PC-3 (cell line): ENCODE measurements around the gene ZC3H14. TPM values are rescaled to one million over a fixed set of nuclear protein-coding genes. Genes with fewer than 3 reads are reported as not detected.
A peak's percentile ranks its signal among the peaks of the same experiment; 100 is the strongest.

ENCODE experiments used
- ATAC-seq: fragments of 200-7000 bp; cut with Tn5 transposase; 2 replicates; pipeline ENCODE4 v1.9.1; 2020; ENCODE audit warnings: mild to moderate bottlenecking, moderate library complexity
- BruUV-seq: library from RNA; stranded (reverse); fragments of 400-500 nt; replicated peaks from 2 replicates; lab custom pipeline; 2021; lab: Mats Ljungman, UMichigan
- CTCF ChIA-PET: fragments of 300-600 bp; sonication (Branson Sonifier 250); formaldehyde crosslinking; loops from one replicate; lab custom pipeline; 2022; ENCODE audit warnings: antibody characterized with exemption; lab: Charles Lee
- POLR2A ChIA-PET: fragments of 300-600 bp; sonication (Branson Sonifier 250); formaldehyde crosslinking; loops from one replicate; lab custom pipeline; 2022; ENCODE audit warnings: antibody characterized with exemption; ENCODE audit not compliant: unreplicated experiment; lab: Charles Lee
- DNase-seq: peaks from one replicate; pipeline ENCODE4 v3.0.0-alpha.2; 2015
- H2AFZ ChIP-seq: fragments of 300-600 bp; sonication (generic); 2 replicates; pipeline ENCODE4 v1.6.0; 2016; ENCODE audit warnings: antibody characterized with exemption, low read length
- H3F3A ChIP-seq: fragments of 300-600 bp; sonication (generic); one replicate; pipeline ENCODE4 v1.6.0; 2017; ENCODE audit warnings: antibody characterized with exemption, low read length, control low read depth, mild to moderate bottlenecking; ENCODE audit not compliant: unreplicated experiment
- H3K27ac ChIP-seq: fragments of 300-600 bp; sonication (generic); 2 replicates; pipeline ENCODE4 v1.5.1; 2016; ENCODE audit warnings: mild to moderate bottlenecking, low read length
- H3K27me3 ChIP-seq: fragments of 300-600 bp; sonication (generic); 2 replicates; pipeline ENCODE4 v1.6.1; 2016; ENCODE audit warnings: low read length, mixed read lengths
- H3K36me3 ChIP-seq: fragments of 300-600 bp; sonication (generic); 2 replicates; pipeline ENCODE4 v1.6.1; 2016; ENCODE audit warnings: low read depth, mixed run types, low read length, mixed read lengths
- H3K4me1 ChIP-seq: fragments of 300-600 bp; sonication (generic); 2 replicates; pipeline ENCODE4 v1.5.1; 2016; ENCODE audit warnings: low read length; ENCODE audit not compliant: insufficient read depth
- H3K4me2 ChIP-seq: fragments of 300-600 bp; sonication (generic); 2 replicates; pipeline ENCODE4 v1.6.0; 2016; ENCODE audit warnings: low read length
- H3K4me3 ChIP-seq: fragments of 300-600 bp; sonication (generic); 2 replicates; pipeline ENCODE4 v1.5.1; 2016; ENCODE audit warnings: mild to moderate bottlenecking, low read length, mixed read lengths
- H3K79me2 ChIP-seq: fragments of 300-600 bp; sonication (generic); 2 replicates; pipeline ENCODE4 v1.6.1; 2017; ENCODE audit warnings: low read length, mixed read lengths
- H3K9ac ChIP-seq: fragments of 300-600 bp; sonication (generic); 2 replicates; pipeline ENCODE4 v1.6.0; 2016; ENCODE audit warnings: mild to moderate bottlenecking, low read length
- H3K9me2 ChIP-seq: fragments of 300-600 bp; sonication (generic); replicated peaks from 2 replicates; pipeline ENCODE4 v1.6.1; 2016; ENCODE audit warnings: mixed run types, low read length, mixed read lengths
- H3K9me3 ChIP-seq: fragments of 300-600 bp; sonication (generic); 2 replicates; pipeline ENCODE4 v1.6.1; 2016; ENCODE audit warnings: low read length, mixed read lengths
- H4K20me1 ChIP-seq: fragments of 300-600 bp; sonication (generic); 2 replicates; pipeline ENCODE4 v1.6.1; 2016; ENCODE audit warnings: low read length, mixed read lengths
- CTCF ChIP-seq: fragments of 300-600 bp; sonication (generic); conservative IDR thresholded peaks from 2 replicates; pipeline ENCODE4 v1.5.1; 2017; ENCODE audit warnings: antibody characterized with exemption, low read depth, mild to moderate bottlenecking, low read length
- EZH2 ChIP-seq: fragments of 300-600 bp; sonication (generic); IDR thresholded peaks from one replicate; pipeline ENCODE4 v1.6.1; 2017; ENCODE audit warnings: antibody characterized with exemption, mild to moderate bottlenecking, low read length; ENCODE audit not compliant: unreplicated experiment
- EZH2phosphoT487 ChIP-seq: fragments of 300-600 bp; sonication (generic); IDR thresholded peaks from 2 replicates; pipeline ENCODE4 v1.6.1; 2018; ENCODE audit warnings: mild to moderate bottlenecking, antibody characterized with exemption, low read length, borderline replicate concordance
- intact Hi-C: fragments of 100-400 bp; cut with micrococcal nuclease; formaldehyde crosslinking; loops from 2 replicates; pipeline ENCODE4 v1.9.0; 2023
- total RNA-seq: library from RNA; depleted of rRNA; stranded (reverse); fragments of >200 nt; gene quantifications from 2 replicates; pipeline ENCODE4 v1.2.3, GENCODE V29; 2014

Gene ZC3H14
- total RNA-seq, 1 experiment from 2014 or later = 58.2 TPM

DNA sequence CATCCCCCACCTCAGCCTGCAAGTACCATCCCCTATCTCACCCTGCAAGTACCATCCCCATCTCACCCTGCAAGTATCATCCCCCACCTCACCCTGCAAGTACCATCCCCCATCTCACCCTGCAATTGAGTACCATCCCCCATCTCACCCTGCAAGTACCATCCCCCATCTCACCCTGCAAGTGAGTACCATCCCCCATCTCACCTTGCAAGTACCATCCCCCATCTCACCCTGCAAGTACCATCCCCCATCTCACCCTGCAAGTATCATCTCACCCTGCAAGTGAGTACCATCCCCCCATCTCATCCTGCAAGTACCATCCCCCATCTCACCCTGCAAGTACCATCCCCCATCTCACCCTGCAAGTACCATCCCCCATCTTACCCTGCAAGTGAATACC lies 45.0 kb downstream of the ZC3H14 start:
- no peak overlapping the region for H3K4me2 ChIP-seq
- ATAC-seq = no peak

DNA sequence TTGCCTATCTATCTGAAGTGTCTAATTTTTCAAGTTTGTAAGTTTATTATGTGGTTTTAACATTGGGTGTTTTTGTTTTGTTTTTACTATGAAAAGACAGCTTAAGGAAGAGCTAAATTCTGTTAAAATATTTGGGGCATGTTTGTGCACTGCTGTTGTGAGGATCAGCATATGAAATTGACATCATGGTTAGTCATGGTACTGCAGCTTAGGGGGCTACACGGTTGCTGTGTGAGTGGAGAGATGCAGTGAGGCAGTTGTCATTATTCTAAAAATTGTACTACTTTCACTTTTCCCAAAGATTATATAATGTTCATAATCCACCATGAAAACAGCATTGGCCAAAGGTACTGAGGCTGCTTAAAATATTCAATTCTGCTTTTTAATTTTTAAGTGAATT lies 49.0 kb downstream of the ZC3H14 start:
- H3K36me3 ChIP-seq = peaks cover 68% of the 10 kb centered on the region
- no peak overlapping the region for H3K4me3 ChIP-seq
- H3K9ac ChIP-seq = no peak overlapping the region
- H3K4me1 ChIP-seq = peaks cover 39% of the 10 kb centered on the region
- ChIA-PET CTCF (no interaction called here), POLR2A (no interaction called here)
- intact Hi-C loops = loop anchor here (2.0 kb wide), 1 partner anchor 35 kb away; no protein-coding TSS in a partner anchor
- no peak overlapping the region for H3K4me2 ChIP-seq
- no peak overlapping the region for H3K27ac ChIP-seq
- no peak for DNase-seq
- H3K27me3 ChIP-seq = no peaks in the 10 kb centered on the region
- TF ChIP-seq EZH2phosphoT487 (no peak), CTCF (no peak), EZH2 (no peak)
- H3K9me3 ChIP-seq = no peaks in the 10 kb centered on the region
- BruUV-seq = no TSS peak
- H3K79me2 ChIP-seq = no peaks in the 10 kb centered on the region
- ATAC-seq = no peak
- H4K20me1 ChIP-seq = peaks cover 21% of the 10 kb centered on the region; the same call in 1 of the 2 replicates
- H3K9me2 ChIP-seq = no peaks in the 10 kb centered on the region
- H2AFZ ChIP-seq = no peak overlapping the region
- peaks cover 24% of the 10 kb centered on the region for H3F3A ChIP-seq

More for the DNA sequence above, 45.0 kb downstream of the ZC3H14 start:
- H4K20me1 ChIP-seq = peaks cover 10% of the 10 kb centered on the region; the same call in 1 of the 2 replicates
- peaks cover 14% of the 10 kb centered on the region for H3F3A ChIP-seq
- no peak overlapping the region for H3K4me3 ChIP-seq
- no peak overlapping the region for H2AFZ ChIP-seq
- intact Hi-C loops = no loop called here
- H3K27ac ChIP-seq = no peak overlapping the region
- POLR2A ChIA-PET = no interaction called here
- no TSS peak for BruUV-seq
- H3K9me3 ChIP-seq = no peaks in the 10 kb centered on the region
- H3K27me3 ChIP-seq = no peaks in the 10 kb centered on the region
- CTCF ChIA-PET = no interaction called here
- peaks cover 76% of the 10 kb centered on the region for H3K36me3 ChIP-seq
- peaks cover 17% of the 10 kb centered on the region for H3K4me1 ChIP-seq
- TF ChIP-seq CTCF = no peak
- DNase-seq = no peak
- H3K79me2 ChIP-seq = no peaks in the 10 kb centered on the region
- no peaks in the 10 kb centered on the region for H3K9me2 ChIP-seq
- H3K9ac ChIP-seq = no peak overlapping the region

DNA sequence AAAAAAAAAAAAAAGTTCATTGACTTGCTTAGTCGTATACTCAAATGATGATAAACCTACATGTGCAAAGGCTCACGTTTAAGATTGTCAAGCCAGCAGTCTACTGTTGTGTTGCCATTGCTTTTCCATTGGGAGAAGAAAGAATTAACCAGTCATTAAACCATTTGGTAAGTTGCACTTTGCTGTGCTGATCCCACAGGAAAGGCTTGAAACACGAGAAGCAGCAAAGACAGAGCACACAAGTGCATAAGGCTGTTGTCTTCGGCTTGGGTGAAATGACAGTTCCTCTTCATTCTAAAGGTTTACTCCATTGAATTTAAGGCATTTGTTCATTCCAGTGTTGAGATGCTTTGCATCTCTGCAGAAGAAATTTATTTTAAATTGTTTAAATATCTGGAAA lies 50.1 kb downstream of the ZC3H14 start:
- ChIA-PET POLR2A (no interaction called here), CTCF (interaction anchor here (0.6 kb wide), 1 partner anchor 180 kb away, joined by 7 read pairs; the partner anchor contains the start of gene EML5)
- H3K27me3 ChIP-seq = no peaks in the 10 kb centered on the region
- no peak for TF ChIP-seq EZH2phosphoT487
- TF ChIP-seq EZH2 = no peak
- TF ChIP-seq CTCF = no peak
- peaks cover 58% of the 10 kb centered on the region for H3K36me3 ChIP-seq
- H3K4me3 ChIP-seq = no peak overlapping the region
- ATAC-seq (peak; percentile 25), DNase-seq (peak; percentile 15)
- peak overlapping the region; percentile 65 for H3K27ac ChIP-seq
- no peaks in the 10 kb centered on the region for H3K9me2 ChIP-seq
- H3K9ac ChIP-seq = no peak overlapping the region
- H3K4me2 ChIP-seq = peak overlapping the region; percentile 65
- peaks cover 39% of the 10 kb centered on the region for H3K4me1 ChIP-seq
- intact Hi-C loops = loop anchor here (2.0 kb wide), 1 partner anchor 36 kb away; no protein-coding TSS in a partner anchor
- no peaks in the 10 kb centered on the region for H3K9me3 ChIP-seq
- no peaks in the 10 kb centered on the region for H3K79me2 ChIP-seq
- BruUV-seq = no TSS peak
- H3F3A ChIP-seq = peaks cover 24% of the 10 kb centered on the region
- H2AFZ ChIP-seq = no peak overlapping the region
- peaks cover 21% of the 10 kb centered on the region; the same call in 1 of the 2 replicates for H4K20me1 ChIP-seq
